Fibroblast of lung (primary cell): ENCODE measurements around the gene PFDN1. TPM values are rescaled to one million over a fixed set of nuclear protein-coding genes. Genes with fewer than 3 reads are reported as not detected.
A peak's percentile ranks its signal among the peaks of the same experiment; 100 is the strongest.

ENCODE experiments used
- DNase-seq, 2 donors: peaks; one replicate each; pipeline versions ENCODE4 v3.0.0 to v3.0.0-alpha.2; 2010; ENCODE audit warnings: low read depth in 2 of 2
- H2AFZ ChIP-seq: 2 replicates; pipeline ENCODE4 v1.5.1; 2012; ENCODE audit warnings: low read length, control low read depth, inconsistent platforms
- H3K27ac ChIP-seq: 2 replicates; pipeline ENCODE4 v1.5.1; 2011; ENCODE audit warnings: low read length, control low read depth; ENCODE audit not compliant: insufficient read depth
- H3K27me3 ChIP-seq: 2 replicates; pipeline ENCODE4 v1.5.1; 2011; ENCODE audit warnings: mild to moderate bottlenecking, low read length; ENCODE audit not compliant: control insufficient read depth, insufficient read depth
- H3K36me3 ChIP-seq: 2 replicates; pipeline ENCODE4 v1.5.1; 2011; ENCODE audit warnings: low read length; ENCODE audit not compliant: control insufficient read depth, insufficient read depth
- H3K4me1 ChIP-seq: 2 replicates; pipeline ENCODE4 v1.5.1; 2011; ENCODE audit warnings: low read length; ENCODE audit not compliant: control insufficient read depth, insufficient read depth; ENCODE audit errors: extremely low read depth
- H3K4me2 ChIP-seq: 2 replicates; pipeline ENCODE4 v1.5.1; 2011; ENCODE audit warnings: low read length, control low read depth; ENCODE audit not compliant: insufficient read depth; ENCODE audit errors: extremely low read depth
- H3K4me3 ChIP-seq, 4 experiments: fragments of 200-600 bp in 1 of 4; sonication (generic) in 1 of 4; replicated peaks in 1 of 4; 2 replicates each; pipeline ENCODE4 v1.5.1; 2011 to 2016; ENCODE audit warnings: low read length in 4 of 4, low read depth in 3 of 4, mild to moderate bottlenecking in 3 of 4, control low read depth in 2 of 4, inconsistent platforms in 1 of 4, mixed read lengths in 1 of 4; ENCODE audit not compliant: insufficient read depth in 1 of 4; ENCODE audit errors: control extremely low read depth in 1 of 4
- H3K79me2 ChIP-seq: 2 replicates; pipeline ENCODE4 v1.5.1; 2012; ENCODE audit warnings: mild to moderate bottlenecking, low read length, inconsistent platforms; ENCODE audit not compliant: control insufficient read depth, insufficient read depth
- H3K9ac ChIP-seq: 2 replicates; pipeline ENCODE4 v1.5.1; 2011; ENCODE audit warnings: mild to moderate bottlenecking, low read length, control low read depth; ENCODE audit not compliant: insufficient read depth
- H3K9me3 ChIP-seq: 2 replicates; pipeline ENCODE4 v1.5.1; 2012; ENCODE audit warnings: low read depth, low read length; ENCODE audit not compliant: control insufficient read depth, insufficient read depth
- H4K20me1 ChIP-seq: 2 replicates; pipeline ENCODE4 v1.5.1; 2011; ENCODE audit warnings: low read length; ENCODE audit not compliant: control insufficient read depth, insufficient read depth; ENCODE audit errors: extremely low read depth
- CTCF ChIP-seq, 2 donors: IDR thresholded peaks in 1 of 2; conservative IDR thresholded peaks in 1 of 2; 1 replicate in 1 of 2; 2 replicates in 1 of 2; pipeline ENCODE4 v1.5.1; 2011 to 2012; ENCODE audit warnings: low read length in 2 of 2, control low read depth in 1 of 2, inconsistent platforms in 1 of 2, low read depth in 1 of 2, mild to moderate bottlenecking in 1 of 2
- EZH2 ChIP-seq: IDR thresholded peaks from 2 replicates; pipeline ENCODE4 v1.5.1; 2012; ENCODE audit warnings: low read length, control low read depth, mild to moderate bottlenecking; ENCODE audit errors: missing control alignments
- polyA minus RNA-seq: library from RNA; depleted of rRNA, polyadenylated mRNA; stranded (reverse); fragments of >200 nt; gene quantifications from 2 replicates; pipeline ENCODE4 v1.2.3, GENCODE V29; 2011; ENCODE audit warnings: low replicate concordance
- polyA plus RNA-seq, 2 donors: library from polyadenylated mRNA; depleted of rRNA in 1 of 2; stranded (reverse) in 1 of 2; unstranded in 1 of 2; fragments of >200 nt; gene quantifications; 2 replicates each; pipeline ENCODE4 v1.2.1, GENCODE V29; 2011 to 2012; ENCODE audit warnings: missing spikeins in 1 of 2
- total RNA-seq: library from RNA; depleted of rRNA; stranded (reverse); fragments of >200 nt; gene quantifications from 2 replicates; pipeline ENCODE4 v1.2.1, GENCODE V29; 2014

PFDN1 gene
- total RNA-seq (34.4 and 35.5 TPM in 2 replicates), polyA plus RNA-seq (125 and 140 TPM in 2 replicates), polyA minus RNA-seq (62.6 and 168 TPM in 2 replicates)
- 96.9 and 99.0 TPM in 2 replicates for polyA plus RNA-seq (2012)

GRCh38 chr5:140302786-140303639 lies at the start of gene PFDN1:
TSS of gene PFDN1 (minus strand) at chr5:140303101. CDS start at chr5:140303073, 28 bp downstream.
- peak; percentile 91 to 95 for DNase-seq
- TF ChIP-seq EZH2: no peak
- no peak for TF ChIP-seq CTCF (conservative IDR thresholded peaks at IDR 0.05 in 1 of 2, IDR thresholded peaks at IDR 0.05 in 1 of 2; ENCODE audit: low read depth in 1 of 2, low read length in 2 of 2)
- Histone ChIP-seq H3K4me2 (peak within 1 kb of the TSS; percentile 85), H4K20me1 (no peaks in the 10 kb centered on the region), H3K9me3 (no peaks in the 10 kb centered on the region), H3K27ac (peak within 1 kb of the TSS; percentile 90), H2AFZ (peak within 1 kb of the TSS; percentile 92), H3K36me3 (peaks cover 1% of the 10 kb centered on the region), H3K27me3 (no peaks in the 10 kb centered on the region), H3K79me2 (peaks cover 30% of the 10 kb centered on the region), H3K4me3 (peak within 1 kb of the TSS; percentile 76 to 99 (median 86)), H3K4me1 (peaks cover 8% of the 10 kb centered on the region), H3K9ac (peak within 1 kb of the TSS; percentile 82)

GRCh38 chr5:140351609-140352334 lies 48.9 kb upstream of the PFDN1 start:
- H3K9me3 ChIP-seq: no peaks in the 10 kb centered on the region
- H2AFZ ChIP-seq: no peak overlapping the region
- TF ChIP-seq EZH2: no peak
- TF ChIP-seq CTCF (conservative IDR thresholded peaks at IDR 0.05 in 1 of 2, IDR thresholded peaks at IDR 0.05 in 1 of 2; ENCODE audit: low read depth in 1 of 2, low read length in 2 of 2): peak; percentile 78 to 84
- no peaks in the 10 kb centered on the region for H4K20me1 ChIP-seq
- H3K79me2 ChIP-seq: no peaks in the 10 kb centered on the region
- H3K36me3 ChIP-seq: no peaks in the 10 kb centered on the region
- no peak overlapping the region for H3K9ac ChIP-seq
- peak; percentile 50 to 77 for DNase-seq
- H3K27ac ChIP-seq: no peak overlapping the region
- no peak overlapping the region for H3K4me2 ChIP-seq
- peaks cover 4% of the 10 kb centered on the region for H3K4me1 ChIP-seq
- no peaks in the 10 kb centered on the region for H3K27me3 ChIP-seq
- no peak overlapping the region for H3K4me3 ChIP-seq

- H2AFZ ChIP-seq: no peak overlapping the region
- TF ChIP-seq CTCF (conservative IDR thresholded peaks at IDR 0.05 in 1 of 2, IDR thresholded peaks at IDR 0.05 in 1 of 2; ENCODE audit: low read depth in 1 of 2, low read length in 2 of 2) (no peak), EZH2 (no peak)
- H3K9me3 ChIP-seq: no peaks in the 10 kb centered on the region
- H3K36me3 ChIP-seq: no peaks in the 10 kb centered on the region
- no peak overlapping the region for H3K4me3 ChIP-seq
- H3K27me3 ChIP-seq: no peaks in the 10 kb centered on the region
- H3K4me2 ChIP-seq: no peak overlapping the region
- H3K27ac ChIP-seq: no peak overlapping the region
- peaks cover 14% of the 10 kb centered on the region for H3K79me2 ChIP-seq
- peak in 1 of 2 donors; percentile 36 for DNase-seq
- no peak overlapping the region for H3K9ac ChIP-seq
- no peaks in the 10 kb centered on the region for H4K20me1 ChIP-seq
- H3K4me1 ChIP-seq: peaks cover 14% of the 10 kb centered on the region
These were observed 46.3 kb upstream of the PFDN1 start for GRCh38 chr5:140349244-140349643.
